GM18867 (cell line): ENCODE results near the gene EPB42.
"Not testable (repeated sequence)": the region's sequence is repeated elsewhere in the genome, so short reads cannot be mapped to it uniquely, and the experiment has no call there.

Source experiments
- ATAC-seq: cut with Tn5 transposase; IDR thresholded peaks from one replicate; pipeline ENCODE4 v1.9.1; 2021; ENCODE audit warnings: mild to moderate bottlenecking, moderate library complexity; ENCODE audit not compliant: unreplicated experiment

The EPB42 gene

GRCh38 chr15:43213466-43213865 lies 7.4 kb downstream of the EPB42 start:
- no peak for ATAC-seq

- ATAC-seq = no peak
Measured at GRCh38 chr15:43212951-43213350, 7.9 kb downstream of the EPB42 start.

GRCh38 chr15:43212299-43212698 lies 8.5 kb downstream of the EPB42 start:
- no peak for ATAC-seq

GRCh38 chr15:43211224-43211735 lies 9.5 kb downstream of the EPB42 start:
- no peak for ATAC-seq

GRCh38 chr15:43210807-43211206 lies 10.0 kb downstream of the EPB42 start:
- ATAC-seq = no peak

- no peak for ATAC-seq
Measured at GRCh38 chr15:43210172-43210745, 10.6 kb downstream of the EPB42 start.

GRCh38 chr15:43209059-43209824 lies 11.6 kb downstream of the EPB42 start:
- ATAC-seq = no peak

- ATAC-seq = no peak
Measured at GRCh38 chr15:43208052-43209002, 12.5 kb downstream of the EPB42 start.

- ATAC-seq = no peak
Measured at GRCh38 chr15:43207024-43207423, 13.8 kb downstream of the EPB42 start.

GRCh38 chr15:43206054-43206453 lies 14.8 kb downstream of the EPB42 start:
- ATAC-seq = no peak

- ATAC-seq = no peak
Measured at GRCh38 chr15:43204016-43204901, 16.6 kb downstream of the EPB42 start.

- ATAC-seq = no peak
Measured at GRCh38 chr15:43199945-43200488, 20.8 kb downstream of the EPB42 start.

GRCh38 chr15:43198992-43199391 lies 21.8 kb downstream of the EPB42 start:
- no peak for ATAC-seq

GRCh38 chr15:43198556-43198955 lies 22.3 kb downstream of the EPB42 start:
- not testable (repeated sequence) for ATAC-seq

GRCh38 chr15:43197773-43198172 lies 23.0 kb downstream of the EPB42 start:
- ATAC-seq = not testable (repeated sequence)

GRCh38 chr15:43196760-43197548 lies 23.9 kb downstream of the EPB42 start:
- no peak for ATAC-seq

GRCh38 chr15:43194795-43195194 lies 26.0 kb downstream of the EPB42 start:
- no peak for ATAC-seq

GRCh38 chr15:43193710-43194109 lies 27.1 kb downstream of the EPB42 start:
- no peak for ATAC-seq

- ATAC-seq = no peak
Measured at GRCh38 chr15:43190178-43190577, 30.6 kb downstream of the EPB42 start.
